IPS-18a (cell line): ENCODE data around the gene LRRD1.
"Not testable (repeated sequence)": the region's sequence is repeated elsewhere in the genome, so short reads cannot be mapped to it uniquely, and the experiment has no call there.

Source experiments
- H3K27ac ChIP-seq: one replicate; pipeline ENCODE4 v1.5.1; 2013; ENCODE audit warnings: low read length
- H3K27me3 ChIP-seq: one replicate; pipeline ENCODE4 v1.6.1; 2013; ENCODE audit warnings: mild to moderate bottlenecking, low read length; ENCODE audit not compliant: control insufficient read depth, insufficient read depth
- H3K36me3 ChIP-seq: one replicate; pipeline ENCODE4 v1.6.1; 2013; ENCODE audit warnings: low read depth, low read length; ENCODE audit not compliant: control insufficient read depth
- H3K4me1 ChIP-seq: one replicate; pipeline ENCODE4 v1.6.1; 2013; ENCODE audit warnings: low read depth, low read length; ENCODE audit not compliant: control insufficient read depth
- H3K4me3 ChIP-seq: one replicate; pipeline ENCODE4 v1.5.1; 2013; ENCODE audit warnings: low read length
- H3K9ac ChIP-seq: one replicate; pipeline ENCODE4 v1.6.1; 2013; ENCODE audit warnings: mild to moderate bottlenecking, low read length, moderate library complexity
- H3K9me3 ChIP-seq: one replicate; pipeline ENCODE4 v1.6.1; 2013; ENCODE audit warnings: low read depth, low read length; ENCODE audit not compliant: control insufficient read depth

Gene LRRD1

GRCh38 chr7:92110857-92111256, 68.1 kb downstream of the LRRD1 start:
- H3K27ac ChIP-seq: no peak overlapping the region
- H3K36me3 ChIP-seq: peaks cover 59% of the 10 kb centered on the region
- H3K4me3 ChIP-seq: no peak overlapping the region
- no peaks in the 10 kb centered on the region for H3K27me3 ChIP-seq
- H3K9me3 ChIP-seq: no peaks in the 10 kb centered on the region
- H3K9ac ChIP-seq: no peak overlapping the region
- H3K4me1 ChIP-seq: no peaks in the 10 kb centered on the region

GRCh38 chr7:92108821-92109220, 70.1 kb downstream of the LRRD1 start:
- Histone ChIP-seq H3K4me3 (no peak overlapping the region), H3K4me1 (no peaks in the 10 kb centered on the region), H3K36me3 (peaks cover 43% of the 10 kb centered on the region), H3K27me3 (no peaks in the 10 kb centered on the region), H3K27ac (no peak overlapping the region), H3K9me3 (no peaks in the 10 kb centered on the region), H3K9ac (no peak overlapping the region)

- not testable (repeated sequence) for H3K4me1 ChIP-seq, H3K27ac ChIP-seq, H3K9me3 ChIP-seq, H3K4me3 ChIP-seq, H3K9ac ChIP-seq, H3K27me3 ChIP-seq
- H3K36me3 ChIP-seq: peaks cover 32% of the 10 kb centered on the region
These were observed 76.1 kb downstream of the LRRD1 start for GRCh38 chr7:92102862-92103261.

- Histone ChIP-seq H3K36me3 (peaks cover 32% of the 10 kb centered on the region), H3K27me3 (no peaks in the 10 kb centered on the region), H3K4me3 (no peak overlapping the region), H3K4me1 (no peaks in the 10 kb centered on the region), H3K9me3 (no peaks in the 10 kb centered on the region), H3K9ac (no peak overlapping the region), H3K27ac (no peak overlapping the region)
These were observed 78.4 kb downstream of the LRRD1 start for GRCh38 chr7:92100534-92100933.

GRCh38 chr7:92095380-92095779, 83.6 kb downstream of the LRRD1 start:
- H3K27me3 ChIP-seq: no peaks in the 10 kb centered on the region
- H3K9ac ChIP-seq: no peak overlapping the region
- H3K27ac ChIP-seq: no peak overlapping the region
- peaks cover 39% of the 10 kb centered on the region for H3K36me3 ChIP-seq
- H3K4me3 ChIP-seq: no peak overlapping the region
- no peaks in the 10 kb centered on the region for H3K9me3 ChIP-seq
- H3K4me1 ChIP-seq: no peaks in the 10 kb centered on the region
